Endothelial cell of umbilical vein (primary cell): Measurements from ENCODE around the gene EFCAB9. TPM values are rescaled to one million over a fixed set of nuclear protein-coding genes. Genes with fewer than 3 reads are reported as not detected.

Experiments used
- BruUV-seq: library from RNA; stranded (reverse); fragments of 400-500 nt; replicated peaks from 2 replicates; lab custom pipeline; 2021; lab: Mats Ljungman, UMichigan
- CTCF ChIA-PET: fragments of 300-600, 350-600 bp; sonication (Branson Sonifier 250); formaldehyde crosslinking; loops from one replicate; lab custom pipeline; 2021; ENCODE audit warnings: antibody characterized with exemption, inconsistent platforms; lab: Charles Lee
- POLR2A ChIA-PET: fragments of 300-600, 350-600 bp; sonication (Branson Sonifier 250); formaldehyde crosslinking; loops from one replicate; lab custom pipeline; 2021; ENCODE audit warnings: antibody characterized with exemption, inconsistent platforms; lab: Charles Lee
- DNase-seq: peaks from one replicate; pipeline ENCODE4 v3.0.0-alpha.2; 2011; ENCODE audit warnings: low read depth, low spot score
- FAIRE-seq: peaks from 2 replicates; lab custom pipeline; 2011; peaks lifted over from hg19 to GRCh38; lab: Jason Lieb, UNC
- H2AFZ ChIP-seq: 2 replicates; pipeline ENCODE4 v1.6.0; 2012; ENCODE audit warnings: low read depth, low read length, control low read depth, inconsistent platforms
- H3K27ac ChIP-seq: 2 replicates; pipeline ENCODE4 v1.5.1; 2011; ENCODE audit warnings: low read depth, mild to moderate bottlenecking, control low read depth, low read length, moderate library complexity; ENCODE audit not compliant: insufficient read depth
- H3K27me3 ChIP-seq, 2 experiments: 2 replicates each; pipeline versions ENCODE4 v1.6.0 to v1.6.1; 2011; ENCODE audit warnings: low read length in 2 of 2, mixed read lengths in 1 of 2; ENCODE audit not compliant: control insufficient read depth in 2 of 2, insufficient read depth in 2 of 2
- H3K36me3 ChIP-seq, 2 experiments: 2 replicates in 1 of 2; 3 replicates in 1 of 2; pipeline ENCODE4 v1.5.1; 2011; ENCODE audit warnings: low read length in 2 of 2, mild to moderate bottlenecking in 1 of 2, moderate library complexity in 1 of 2; ENCODE audit not compliant: control insufficient read depth in 2 of 2, insufficient read depth in 2 of 2; ENCODE audit errors: extremely low read depth in 1 of 2
- H3K4me1 ChIP-seq: 3 replicates; pipeline ENCODE4 v1.5.1; 2011; ENCODE audit warnings: mild to moderate bottlenecking, low read length; ENCODE audit not compliant: control insufficient read depth, insufficient read depth; ENCODE audit errors: extremely low read depth
- H3K4me2 ChIP-seq: 2 replicates; pipeline ENCODE4 v1.6.1; 2011; ENCODE audit warnings: low read length, control low read depth, mixed read lengths; ENCODE audit not compliant: insufficient read depth
- H3K4me3 ChIP-seq, 3 experiments: fragments of 200-600 bp in 1 of 3; sonication (generic), shearing (Covaris generic) in 1 of 3; replicated peaks in 1 of 3; 2 replicates each; pipeline ENCODE4 v1.5.1; 2011 to 2016; ENCODE audit warnings: control low read depth in 3 of 3, low read length in 3 of 3, mild to moderate bottlenecking in 2 of 3, inconsistent platforms in 1 of 3, low read depth in 1 of 3, moderate library complexity in 1 of 3; ENCODE audit not compliant: insufficient read depth in 1 of 3
- H3K79me2 ChIP-seq: 2 replicates; pipeline ENCODE4 v1.6.0; 2012; ENCODE audit warnings: low read length, inconsistent platforms; ENCODE audit not compliant: control insufficient read depth, insufficient read depth
- H3K9ac ChIP-seq: replicated peaks from 2 replicates; pipeline ENCODE3; 2011; ENCODE audit warnings: low read length, control low read depth; ENCODE audit not compliant: insufficient read depth; ENCODE audit errors: extremely low read depth
- H3K9me1 ChIP-seq: replicated peaks from 3 replicates; pipeline ENCODE4 v1.6.0; 2011; ENCODE audit warnings: mild to moderate bottlenecking, low read length; ENCODE audit not compliant: control insufficient read depth, insufficient read depth; ENCODE audit errors: extremely low read depth
- H3K9me3 ChIP-seq: replicated peaks from 2 replicates; pipeline ENCODE4 v1.5.1; 2012; ENCODE audit warnings: low read length, inconsistent platforms; ENCODE audit not compliant: control insufficient read depth, insufficient read depth
- H4K20me1 ChIP-seq: replicated peaks from 2 replicates; pipeline ENCODE3; 2011; ENCODE audit warnings: mild to moderate bottlenecking, low read length; ENCODE audit not compliant: control insufficient read depth, insufficient read depth; ENCODE audit errors: extremely low read depth
- CTCF ChIP-seq, 2 donors: IDR thresholded peaks; 1 replicate in 1 of 2; 2 replicates in 1 of 2; pipeline ENCODE4 v1.5.1; 2011; ENCODE audit warnings: low read length in 2 of 2, mild to moderate bottlenecking in 2 of 2, moderate library complexity in 2 of 2, control low read depth in 1 of 2, inconsistent platforms in 1 of 2, low read depth in 1 of 2; ENCODE audit not compliant: insufficient read depth in 1 of 2; ENCODE audit errors: extremely low read depth in 1 of 2
- EZH2 ChIP-seq: IDR thresholded peaks from 2 replicates; pipeline ENCODE4 v1.6.1; 2012; ENCODE audit warnings: borderline replicate concordance, low read depth, mild to moderate bottlenecking, moderate library complexity, low read length, inconsistent platforms; ENCODE audit not compliant: severe bottlenecking
- FOS ChIP-seq: IDR thresholded peaks from 2 replicates; pipeline ENCODE4 v1.6.1; 2011; ENCODE audit warnings: mild to moderate bottlenecking, low read length, moderate library complexity, borderline replicate concordance; ENCODE audit not compliant: insufficient read depth
- GATA2 ChIP-seq: IDR thresholded peaks from 2 replicates; pipeline ENCODE4 v1.7.0; 2011; ENCODE audit warnings: low read depth, mild to moderate bottlenecking, moderate library complexity, mixed read lengths, low read length; ENCODE audit not compliant: insufficient read length, insufficient read depth
- JUN ChIP-seq: IDR thresholded peaks from 2 replicates; pipeline ENCODE4 v1.6.1; 2011; ENCODE audit warnings: borderline replicate concordance, low read depth; ENCODE audit not compliant: insufficient read length, insufficient read depth
- MAX ChIP-seq: IDR thresholded peaks from 2 replicates; pipeline ENCODE4 v1.6.1; 2011; ENCODE audit not compliant: insufficient read depth, insufficient read length
- MYC ChIP-seq: IDR thresholded peaks from one replicate; pipeline ENCODE4 v1.6.1; 2011; ENCODE audit warnings: mild to moderate bottlenecking, low read depth, low read length
- POLR2A ChIP-seq: IDR thresholded peaks from 2 replicates; pipeline ENCODE4 v1.6.1; 2012; ENCODE audit warnings: low read depth, mild to moderate bottlenecking, control low read depth, low read length
- POLR2AphosphoS5 ChIP-seq: IDR thresholded peaks from 2 replicates; pipeline ENCODE4 v1.6.1; 2012; ENCODE audit warnings: low read depth, mild to moderate bottlenecking, control low read depth, low read length, moderate library complexity; ENCODE audit not compliant: insufficient read depth
- dilution Hi-C: fragments of 300-500 bp; cut with MboI; formaldehyde crosslinking; loops from one replicate; pipeline ENCODE4 v1.15.0; 2019; ENCODE audit warnings: low sequenced_read_pairs; ENCODE audit not compliant: extremely low pct_ligation_motif_present
- intact Hi-C: fragments of 100-400 bp; cut with micrococcal nuclease; formaldehyde crosslinking; loops from one replicate; pipeline ENCODE4 v1.10.0; 2022
- polyA plus RNA-seq, 4 experiments: library from polyadenylated mRNA; depleted of rRNA in 3 of 4; stranded (reverse) in 3 of 4; unstranded in 1 of 4; fragments of >200 nt; gene quantifications; 2 replicates each; pipeline versions ENCODE4 v1.2.1 to v1.2.3, GENCODE V29; 2011 to 2012; ENCODE audit warnings: missing spikeins in 1 of 4
- total RNA-seq: library from RNA; stranded (reverse); gene quantifications from 2 replicates; pipeline ENCODE4 v1.2.3, GENCODE V29; 2021

Gene EFCAB9
- total and polyA plus RNA-seq, 2 donors (not counting 3 experiments of a cell fraction or from before 2014, with no cell fraction given): not detected

- Histone ChIP-seq H3K79me2 (no peaks in the 10 kb centered on the region), H3K4me3 (no peak overlapping the region), H3K9me3 (no peaks in the 10 kb centered on the region), H3K27ac (no peak overlapping the region), H3K9me1 (no peaks in the 10 kb centered on the region), H3K36me3 (no peaks in the 10 kb centered on the region), H3K9ac (no peak overlapping the region), H4K20me1 (no peaks in the 10 kb centered on the region), H3K4me2 (no peak overlapping the region), H2AFZ (no peak overlapping the region), H3K4me1 (peaks cover 7% of the 10 kb centered on the region), H3K27me3 (no peaks in the 10 kb centered on the region)
- ChIA-PET POLR2A (no interaction called here), CTCF (no interaction called here)
- DNase-seq (no peak), FAIRE-seq (no peak)
- no peak for TF ChIP-seq JUN
- no peak for TF ChIP-seq POLR2AphosphoS5
- intact Hi-C loops: no loop called here
- BruUV-seq: no TSS peak
- dilution Hi-C loops: no loop called here
These were observed 22.9 kb upstream of the EFCAB9 start for GRCh38 chr5:172171118-172171517.

- POLR2A ChIA-PET: no interaction called here
- dilution Hi-C loops: no loop called here
- H3K9me3 ChIP-seq: no peaks in the 10 kb centered on the region
- peaks cover 7% of the 10 kb centered on the region for H3K4me1 ChIP-seq
- no peaks in the 10 kb centered on the region for H3K27me3 ChIP-seq
- no peak for TF ChIP-seq FOS
- no peak for TF ChIP-seq EZH2
- no peak for TF ChIP-seq JUN
- TF ChIP-seq MAX: no peak
- no peak for TF ChIP-seq POLR2A
- TF ChIP-seq MYC: no peak
- no peak for TF ChIP-seq POLR2AphosphoS5
- no peak for TF ChIP-seq GATA2
- no peak for TF ChIP-seq CTCF (IDR thresholded peaks at IDR 0.05; ENCODE audit: extremely low read depth in 1 of 2, insufficient read depth in 1 of 2, low read depth in 1 of 2, low read length in 2 of 2)
- H3K9ac ChIP-seq: no peak overlapping the region
- FAIRE-seq (no peak), DNase-seq (no peak)
- no peak overlapping the region for H2AFZ ChIP-seq
- no peak overlapping the region for H3K4me2 ChIP-seq
- H3K9me1 ChIP-seq: no peaks in the 10 kb centered on the region
- no peaks in the 10 kb centered on the region for H4K20me1 ChIP-seq
- no peaks in the 10 kb centered on the region for H3K79me2 ChIP-seq
- intact Hi-C loops: no loop called here
- no peak overlapping the region for H3K27ac ChIP-seq
- no peaks in the 10 kb centered on the region for H3K36me3 ChIP-seq
- CTCF ChIA-PET: interaction anchor here (0.9 to 1.9 kb wide), 5 partner anchors 9 to 16 kb away, joined by 3 to 13 read pairs (median 5); partner anchors contain the start of gene STK10
- BruUV-seq: no TSS peak
- no peak overlapping the region for H3K4me3 ChIP-seq
These were observed 20.9 kb upstream of the EFCAB9 start for GRCh38 chr5:172172912-172173563.
